SJSA1 (cell line): ENCODE data around the gene JAG2. TPM values are rescaled to one million over a fixed set of nuclear protein-coding genes. Genes with fewer than 3 reads are reported as not detected.
A peak's percentile ranks its signal among the peaks of the same experiment; 100 is the strongest.

Source experiments
- DNase-seq, 2 experiments: peaks; one replicate each; pipeline ENCODE4 v3.0.0-alpha.2; 2015 to 2020; ENCODE audit warnings: low spot score in 2 of 2, low read depth in 1 of 2
- H3K27ac ChIP-seq: fragments of 250-450 bp; sonication (Bioruptor Pico); 2 replicates; pipeline ENCODE4 v1.5.1; 2020; ENCODE audit warnings: mild to moderate bottlenecking, moderate library complexity
- H3K27me3 ChIP-seq: fragments of 250-450 bp; sonication (Bioruptor Pico); replicated peaks from 2 replicates; pipeline ENCODE4 v1.5.1; 2020; ENCODE audit warnings: mild to moderate bottlenecking, moderate library complexity
- H3K36me3 ChIP-seq: fragments of 250-450 bp; sonication (Bioruptor Pico); 2 replicates; pipeline ENCODE4 v1.5.1; 2020; ENCODE audit warnings: mild to moderate bottlenecking
- H3K4me1 ChIP-seq: fragments of 250-450 bp; sonication (Bioruptor Pico); replicated peaks from 2 replicates; pipeline ENCODE4 v1.6.1; 2021; ENCODE audit warnings: mild to moderate bottlenecking
- H3K4me3 ChIP-seq: fragments of 250-450 bp; sonication (Bioruptor Pico); 2 replicates; pipeline ENCODE4 v1.5.1; 2020; ENCODE audit warnings: mild to moderate bottlenecking
- H3K9me3 ChIP-seq: fragments of 250-450 bp; sonication (Bioruptor Pico); replicated peaks from 2 replicates; pipeline ENCODE4 v1.5.1; 2020; ENCODE audit warnings: mild to moderate bottlenecking
- total RNA-seq: library from RNA; depleted of rRNA; stranded (reverse); fragments of >200 nt; shearing (Covaris generic); gene quantifications from 2 replicates; pipeline ENCODE4 v1.2.3, GENCODE V29; 2014

The JAG2 gene
- total RNA-seq, 1 experiment from 2014 or later = 125 TPM

DNA sequence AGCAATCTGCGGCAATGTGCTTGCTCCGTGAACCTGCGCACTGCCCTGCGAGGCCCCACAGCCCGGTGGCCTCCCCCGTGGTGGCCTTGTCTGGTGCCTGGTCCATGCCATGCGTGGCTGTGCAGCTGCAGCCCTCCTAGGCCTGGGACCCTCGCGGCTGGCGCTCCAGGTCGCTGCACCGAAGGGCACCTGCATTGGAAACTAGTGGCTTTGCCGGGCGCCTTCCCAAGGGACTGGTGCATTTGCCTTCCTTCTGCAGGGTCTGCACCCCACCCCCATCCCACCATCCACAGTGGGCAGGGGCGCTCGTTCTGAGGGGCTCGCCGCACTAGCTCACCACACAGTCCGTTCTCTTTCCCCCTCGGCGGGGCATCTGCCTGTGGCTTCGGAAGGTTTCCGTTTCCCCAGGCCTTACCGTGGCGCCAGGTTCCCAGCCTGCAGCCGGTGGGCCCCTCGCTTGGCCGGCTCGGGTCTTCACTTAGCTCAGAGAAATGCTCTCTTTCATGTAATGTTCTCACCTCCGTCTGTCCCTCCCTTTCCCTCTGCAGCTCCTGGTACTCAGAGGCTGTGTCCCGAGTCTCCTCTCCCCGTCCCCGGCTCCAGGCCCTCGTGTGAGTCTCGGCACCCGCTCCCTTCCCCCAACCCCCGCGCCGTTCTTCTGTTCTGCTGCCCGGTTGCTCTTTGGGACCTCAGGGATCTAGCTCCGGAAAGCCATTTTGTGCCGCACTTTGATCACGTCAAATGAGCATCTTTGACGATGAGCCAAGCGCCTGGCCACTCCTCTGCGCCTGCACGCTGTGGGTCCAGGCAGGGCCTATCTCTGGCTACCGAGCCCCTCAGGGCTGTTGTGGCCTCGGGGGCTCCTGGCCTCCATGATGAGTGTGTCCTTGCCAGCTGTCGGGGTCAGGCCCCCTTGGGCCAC lies 31.9 kb downstream of the JAG2 start:
- no peak overlapping the region for H3K4me3 ChIP-seq
- no peak overlapping the region for H3K27ac ChIP-seq
- no peaks in the 10 kb centered on the region for H3K4me1 ChIP-seq
- H3K9me3 ChIP-seq = 0 out of 2 replicates have a peak, but pooled peaks cover 7% of the 10 kb centered on the region
- peaks cover 3% of the 10 kb centered on the region for H3K27me3 ChIP-seq
- H3K36me3 ChIP-seq = peaks cover 23% of the 10 kb centered on the region
- DNase-seq = no peak

DNA sequence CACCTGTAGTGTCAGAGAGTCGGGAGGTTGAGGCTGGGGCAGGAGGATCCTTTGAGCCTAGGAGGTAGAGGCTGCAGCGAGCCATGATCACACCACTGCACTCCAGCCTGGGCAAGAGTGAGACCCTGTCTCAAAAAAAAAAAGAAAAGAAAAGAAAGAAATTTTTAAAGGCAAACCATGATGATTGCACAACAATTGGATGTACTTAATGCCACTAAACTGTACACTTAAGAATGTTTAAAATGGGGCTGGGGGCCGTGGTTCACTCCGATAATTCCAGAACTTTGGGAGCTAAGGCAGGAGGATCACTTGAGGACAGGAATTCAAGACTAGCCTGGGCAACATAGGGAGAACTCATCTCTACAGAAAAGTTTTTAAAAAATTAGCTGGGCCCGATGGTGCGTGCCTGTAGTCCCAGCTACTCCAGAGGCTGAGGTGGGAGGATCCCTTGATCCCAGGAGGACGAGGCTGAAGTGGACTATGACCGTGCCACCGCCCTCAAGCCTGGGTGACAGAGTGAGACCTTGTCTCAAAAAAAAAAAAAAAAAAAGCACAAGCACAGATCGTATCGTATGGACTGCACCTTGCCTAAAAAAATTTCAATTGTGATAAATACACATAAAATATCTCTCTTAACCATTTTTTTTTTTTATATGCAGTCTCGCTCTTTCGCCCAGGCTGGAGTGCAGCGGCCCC lies 32.7 kb downstream of the JAG2 start:
- H3K27ac ChIP-seq = no peak overlapping the region
- H3K27me3 ChIP-seq = peaks cover 3% of the 10 kb centered on the region
- H3K4me3 ChIP-seq = no peak overlapping the region
- no peaks in the 10 kb centered on the region for H3K4me1 ChIP-seq
- H3K9me3 ChIP-seq = 0 out of 2 replicates have a peak, but pooled peaks cover 3% of the 10 kb centered on the region
- H3K36me3 ChIP-seq = peaks cover 15% of the 10 kb centered on the region
- no peak for DNase-seq

DNA sequence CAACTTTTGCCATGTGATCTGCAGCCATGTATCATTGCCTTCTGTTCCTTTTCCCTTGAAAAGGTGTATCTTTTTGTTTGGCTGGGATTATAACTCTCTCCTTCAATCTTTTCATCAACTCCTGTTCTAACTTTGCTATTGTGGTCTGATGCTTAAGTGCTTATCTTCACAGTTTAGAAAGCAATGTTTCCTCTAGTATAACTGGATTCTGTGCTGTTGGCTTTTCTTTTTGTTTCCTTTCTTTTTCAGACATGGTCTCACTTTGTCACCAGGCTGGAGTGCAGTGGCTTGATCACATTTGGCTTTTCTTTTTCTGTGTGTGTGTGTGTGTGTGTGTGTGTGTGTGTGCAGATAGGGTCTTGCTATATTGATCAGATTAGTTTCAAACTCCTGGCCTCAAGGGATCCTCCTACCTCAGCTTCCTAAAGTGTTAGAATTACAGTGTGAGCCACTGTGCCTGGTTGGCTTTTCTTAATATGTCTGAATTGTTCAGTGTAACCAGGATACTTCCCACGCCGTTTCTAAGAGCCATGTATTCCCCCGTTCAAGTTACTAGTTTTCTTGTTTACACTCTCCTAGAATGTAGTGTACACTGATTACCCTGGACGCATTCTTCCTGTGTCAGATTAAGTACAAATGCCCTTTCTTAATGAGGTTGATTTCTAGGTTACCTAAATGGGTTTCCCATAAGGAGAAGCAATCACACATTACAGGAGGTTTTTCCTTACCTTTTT lies 35.5 kb downstream of the JAG2 start:
- 0 out of 2 replicates have a peak, but pooled peaks cover 3% of the 10 kb centered on the region for H3K9me3 ChIP-seq
- no peak overlapping the region for H3K4me3 ChIP-seq
- H3K27me3 ChIP-seq = peaks cover 3% of the 10 kb centered on the region
- H3K36me3 ChIP-seq = no peaks in the 10 kb centered on the region
- no peak overlapping the region for H3K27ac ChIP-seq
- DNase-seq = no peak
- no peaks in the 10 kb centered on the region for H3K4me1 ChIP-seq

DNA sequence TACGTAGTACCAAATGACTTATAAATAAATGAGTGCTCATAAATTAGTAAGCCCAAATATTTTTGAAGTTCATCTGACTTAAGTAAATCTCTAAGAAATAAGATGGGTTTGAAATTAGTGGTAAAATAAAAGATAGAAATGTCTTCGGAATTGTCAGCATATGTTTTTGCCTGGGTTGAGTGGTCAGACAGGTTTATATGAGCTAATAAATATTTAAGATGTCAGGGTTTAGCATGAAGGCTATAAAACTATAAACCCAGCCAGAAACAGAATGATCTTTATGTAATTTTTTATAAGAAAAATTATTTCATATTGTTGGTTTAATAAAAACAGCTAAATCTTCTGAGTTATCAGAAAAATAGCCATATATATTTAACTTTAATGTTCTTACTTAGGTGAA lies 37.3 kb downstream of the JAG2 start:
- Histone ChIP-seq H3K27ac (no peak overlapping the region), H3K9me3 (0 out of 2 replicates have a peak, but pooled peaks cover 3% of the 10 kb centered on the region), H3K36me3 (no peaks in the 10 kb centered on the region), H3K4me1 (no peaks in the 10 kb centered on the region), H3K27me3 (peaks cover 18% of the 10 kb centered on the region), H3K4me3 (no peak overlapping the region)
- DNase-seq = no peak

DNA sequence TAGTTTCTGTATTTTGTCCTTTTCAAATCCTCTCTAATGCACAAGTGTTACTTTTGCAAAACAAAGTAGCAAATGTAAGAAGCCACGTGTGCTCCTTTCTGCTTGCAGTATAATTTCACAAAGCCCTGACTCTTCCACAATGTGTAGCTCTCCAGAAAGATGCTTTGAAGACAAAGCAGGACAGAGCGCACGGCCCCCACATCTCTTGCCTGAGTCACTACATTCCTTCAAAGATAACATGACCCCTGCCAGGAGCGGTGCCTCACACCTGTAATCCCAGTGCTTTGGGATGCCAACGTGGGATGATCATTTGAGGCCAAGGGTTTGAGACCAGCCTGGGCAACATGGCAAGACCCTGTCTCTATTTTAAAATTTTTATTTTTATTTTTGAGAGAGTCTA lies 40.5 kb downstream of the JAG2 start:
- Histone ChIP-seq H3K9me3 (0 out of 2 replicates have a peak, but pooled peaks cover 3% of the 10 kb centered on the region), H3K4me3 (no peak overlapping the region), H3K27ac (no peak overlapping the region), H3K4me1 (no peaks in the 10 kb centered on the region), H3K36me3 (no peaks in the 10 kb centered on the region), H3K27me3 (peaks cover 31% of the 10 kb centered on the region)
- DNase-seq = peak in 1 of 2 experiments; percentile 19

DNA sequence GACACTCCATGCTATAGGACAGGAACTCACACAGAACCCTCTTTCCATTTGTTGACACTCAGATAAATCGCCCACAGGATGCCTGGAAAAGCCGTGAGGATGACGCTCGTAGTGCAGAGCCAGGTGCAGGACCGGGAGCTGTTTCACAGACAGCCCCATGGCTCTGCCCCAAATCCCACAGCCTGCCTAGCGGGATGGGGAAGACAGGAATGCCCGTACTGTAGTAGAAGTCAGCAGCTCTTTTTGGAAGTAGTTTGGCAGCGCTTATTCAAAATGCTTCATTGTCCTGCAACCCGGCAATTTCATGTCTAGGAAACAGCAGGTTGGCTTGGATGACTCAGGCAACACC lies 41.6 kb downstream of the JAG2 start:
- H3K4me1 ChIP-seq = no peaks in the 10 kb centered on the region
- no peaks in the 10 kb centered on the region for H3K36me3 ChIP-seq
- 0 out of 2 replicates have a peak, but pooled peaks cover 6% of the 10 kb centered on the region for H3K9me3 ChIP-seq
- no peak overlapping the region for H3K4me3 ChIP-seq
- H3K27me3 ChIP-seq = peaks cover 34% of the 10 kb centered on the region
- DNase-seq = peak in 1 of 2 experiments; percentile 16
- H3K27ac ChIP-seq = no peak overlapping the region

DNA sequence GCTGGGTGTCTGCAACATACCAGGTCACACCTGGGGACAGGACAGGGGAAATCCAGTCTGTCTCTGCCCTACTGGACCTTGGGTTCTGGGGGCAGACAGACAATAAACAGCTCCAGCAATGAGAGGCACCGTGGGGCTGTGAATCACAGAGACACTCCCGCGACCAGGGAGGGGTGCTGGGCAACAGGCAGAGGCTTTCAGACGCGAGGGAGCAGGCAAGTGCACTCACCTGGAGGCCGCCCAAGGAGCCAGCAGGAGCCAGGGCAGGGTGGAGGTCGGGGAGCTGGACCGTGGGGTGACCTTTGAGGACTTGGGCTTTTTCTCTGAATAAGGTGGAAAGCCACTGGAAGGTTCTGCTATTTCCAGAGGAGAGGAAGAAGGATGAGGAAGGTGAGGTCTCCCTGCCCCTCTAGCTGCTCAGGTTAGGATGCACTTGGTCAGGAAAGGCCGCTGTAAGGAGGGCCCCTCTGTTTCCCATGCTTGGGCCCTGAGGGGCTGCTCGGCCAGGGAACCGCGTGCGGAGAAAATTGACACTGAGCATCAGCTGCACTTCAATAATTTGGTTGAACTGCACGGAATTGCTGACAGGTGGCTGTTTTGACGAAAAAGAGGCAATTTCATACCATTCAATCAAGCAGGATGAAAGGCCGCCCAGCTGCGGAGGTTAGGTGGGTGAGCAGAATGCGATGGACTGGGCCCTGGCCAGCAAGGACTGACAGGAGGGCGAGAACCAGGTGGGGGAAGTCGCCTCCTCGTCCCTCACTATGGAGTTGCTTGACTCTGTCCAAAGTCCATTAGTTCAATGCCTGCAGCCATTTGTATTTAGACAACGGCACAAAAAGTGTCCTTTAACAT lies 42.2 kb downstream of the JAG2 start:
- no peak overlapping the region for H3K4me3 ChIP-seq
- H3K4me1 ChIP-seq = no peaks in the 10 kb centered on the region
- peaks cover 7% of the 10 kb centered on the region; the same call in 1 of the 2 replicates for H3K9me3 ChIP-seq
- peaks cover 34% of the 10 kb centered on the region for H3K27me3 ChIP-seq
- H3K27ac ChIP-seq = no peak overlapping the region
- H3K36me3 ChIP-seq = no peaks in the 10 kb centered on the region
- peak in 1 of 2 experiments; percentile 27 for DNase-seq

DNA sequence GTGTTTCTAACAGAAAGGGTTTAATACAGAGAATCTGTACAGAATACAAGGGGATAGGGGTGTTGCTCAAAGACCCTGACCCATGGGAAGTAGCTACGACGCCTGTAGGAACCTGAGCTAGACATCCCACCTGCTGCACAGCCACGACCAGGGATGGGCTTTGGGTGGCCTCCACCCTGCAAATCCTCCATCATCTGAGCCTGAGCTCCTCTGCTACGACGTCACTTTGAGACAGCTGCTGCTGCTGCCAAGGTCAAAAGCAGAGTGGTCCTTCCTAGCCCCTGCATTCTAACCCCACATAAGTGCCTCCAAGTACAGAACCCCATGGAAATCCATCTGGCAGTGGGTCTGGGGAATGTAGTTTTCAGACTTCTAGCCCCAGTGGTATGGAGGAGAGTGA lies 43.8 kb downstream of the JAG2 start:
- peak in 1 of 2 experiments; percentile 10 for DNase-seq
- Histone ChIP-seq H3K36me3 (no peaks in the 10 kb centered on the region), H3K4me1 (no peaks in the 10 kb centered on the region), H3K27me3 (peaks cover 37% of the 10 kb centered on the region), H3K27ac (no peak overlapping the region), H3K4me3 (no peak overlapping the region), H3K9me3 (peaks cover 11% of the 10 kb centered on the region; the same call in 1 of the 2 replicates)

DNA sequence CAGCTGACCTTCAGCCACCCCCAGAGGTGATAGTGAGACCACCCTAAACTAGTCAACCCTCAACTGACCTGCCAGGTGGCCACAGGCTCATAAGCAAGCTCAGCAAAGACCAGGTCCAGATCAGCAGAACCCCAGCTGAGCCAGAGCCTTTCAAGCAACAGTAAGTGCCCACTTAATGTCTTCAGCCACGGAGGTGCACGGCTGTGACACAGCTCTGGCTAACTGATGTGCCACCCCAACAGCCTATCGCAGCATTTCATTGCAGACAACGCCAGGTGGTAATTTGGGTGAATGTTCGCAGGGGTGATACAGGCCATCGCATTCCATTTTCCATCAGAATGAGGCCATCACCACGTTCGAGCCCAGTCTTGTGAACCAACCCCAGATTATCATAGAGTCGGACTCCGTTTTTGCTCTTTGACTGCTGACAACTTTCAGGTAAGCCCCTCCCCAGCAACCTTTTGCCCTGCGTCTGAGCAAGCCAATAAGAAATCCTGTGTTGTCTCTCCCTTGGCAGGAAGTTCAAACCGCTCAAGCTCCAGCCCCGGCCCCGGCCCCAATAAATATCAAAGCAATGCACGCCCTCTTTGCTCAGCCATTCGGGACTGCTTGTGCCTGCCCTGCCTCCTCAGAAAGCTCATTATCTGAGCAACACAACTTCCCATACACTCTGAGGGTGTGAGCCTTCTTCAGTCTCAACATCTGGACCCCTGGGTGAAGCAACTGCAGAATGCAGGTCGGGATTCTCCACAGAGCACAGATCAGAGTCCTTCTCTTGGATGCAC lies 44.4 kb downstream of the JAG2 start:
- H3K4me3 ChIP-seq = no peak overlapping the region
- no peak overlapping the region for H3K27ac ChIP-seq
- H3K9me3 ChIP-seq = peaks cover 11% of the 10 kb centered on the region; the same call in 1 of the 2 replicates
- peaks cover 37% of the 10 kb centered on the region for H3K27me3 ChIP-seq
- DNase-seq = peak in 1 of 2 experiments; percentile 15
- H3K4me1 ChIP-seq = no peaks in the 10 kb centered on the region
- no peaks in the 10 kb centered on the region for H3K36me3 ChIP-seq

DNA sequence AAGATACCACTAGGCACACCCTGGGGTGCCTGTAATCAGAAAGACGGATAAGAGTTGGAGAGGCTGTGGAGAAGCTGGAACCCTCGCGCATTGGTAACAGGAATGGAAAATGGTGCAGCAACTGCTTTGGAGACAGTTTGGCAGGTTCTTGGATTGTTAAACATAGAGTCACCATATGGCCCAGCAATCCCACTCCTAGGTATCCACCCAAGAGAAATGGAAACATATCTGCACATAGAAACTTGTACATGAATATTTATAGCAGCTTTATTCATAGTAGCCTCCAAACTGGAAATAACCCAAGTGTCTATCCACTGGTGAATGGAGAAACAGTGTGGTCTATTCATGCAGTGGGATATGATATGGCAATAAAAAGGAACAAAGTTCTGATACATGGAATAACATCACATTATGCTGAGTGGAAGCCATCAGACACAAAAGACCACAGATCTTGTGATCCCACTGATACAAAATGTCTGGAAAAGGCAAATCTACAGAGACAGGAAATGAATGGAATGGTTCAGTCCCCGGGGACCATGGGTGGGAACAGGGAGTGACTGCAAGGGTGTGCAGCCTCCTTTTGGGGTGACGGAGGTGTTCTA lies 45.4 kb downstream of the JAG2 start:
- Histone ChIP-seq H3K36me3 (no peaks in the 10 kb centered on the region), H3K9me3 (peaks cover 11% of the 10 kb centered on the region; the same call in 1 of the 2 replicates), H3K4me1 (no peaks in the 10 kb centered on the region), H3K27me3 (peaks cover 37% of the 10 kb centered on the region), H3K27ac (no peak overlapping the region), H3K4me3 (no peak overlapping the region)
- DNase-seq = no peak

DNA sequence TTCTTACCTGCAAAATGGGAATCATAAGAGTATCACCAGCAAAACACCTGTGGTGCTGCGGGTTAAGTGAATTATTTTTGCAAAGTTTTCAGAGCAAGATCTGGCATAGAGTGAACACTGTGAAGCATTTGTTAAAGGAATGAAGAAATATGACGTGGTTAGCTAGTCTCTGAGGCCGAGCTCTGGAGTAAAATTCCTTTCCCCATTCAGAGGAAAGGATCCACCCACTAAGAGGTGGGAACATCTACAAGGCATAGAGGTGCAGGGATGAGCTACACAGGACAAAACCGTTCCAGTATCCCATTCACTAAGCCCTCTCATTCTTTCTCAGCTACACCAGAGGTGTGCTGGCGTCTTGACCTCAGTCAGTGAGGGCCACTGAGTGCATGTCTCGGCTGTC lies 48.5 kb downstream of the JAG2 start:
- H3K4me1 ChIP-seq = no peaks in the 10 kb centered on the region
- no peaks in the 10 kb centered on the region for H3K36me3 ChIP-seq
- H3K27ac ChIP-seq = no peak overlapping the region
- peaks cover 11% of the 10 kb centered on the region; the same call in 1 of the 2 replicates for H3K9me3 ChIP-seq
- no peak for DNase-seq
- peaks cover 17% of the 10 kb centered on the region; the same call in 1 of the 2 replicates for H3K27me3 ChIP-seq
- H3K4me3 ChIP-seq = no peak overlapping the region
